HG03025 (cell line): ENCODE measurements around the gene APEH.
"Not testable (repeated sequence)": the region's sequence is repeated elsewhere in the genome, so short reads cannot be mapped to it uniquely, and the experiment has no call there.

Source experiments
- ATAC-seq: cut with Tn5 transposase; IDR thresholded peaks from one replicate; pipeline ENCODE4 v1.9.1; 2021; ENCODE audit warnings: mild to moderate bottlenecking, moderate library complexity; ENCODE audit not compliant: unreplicated experiment, low FRiP score

Gene APEH

GRCh38 chr3:49689046-49689907, 15.1 kb downstream of the APEH start, which contains the start of the genes MST1 and RNF123:
Gene MST1, minus strand, starts transcription at chr3:49689474. Its CDS starts 783 bp downstream, at chr3:49688691.
Gene RNF123, plus strand, starts transcription at chr3:49689557. Its CDS starts 1,609 bp downstream, at chr3:49691166.
- no peak for ATAC-seq

GRCh38 chr3:49689908-49690624, 15.9 kb downstream of the APEH start:
- not testable (repeated sequence) for ATAC-seq

DNA sequence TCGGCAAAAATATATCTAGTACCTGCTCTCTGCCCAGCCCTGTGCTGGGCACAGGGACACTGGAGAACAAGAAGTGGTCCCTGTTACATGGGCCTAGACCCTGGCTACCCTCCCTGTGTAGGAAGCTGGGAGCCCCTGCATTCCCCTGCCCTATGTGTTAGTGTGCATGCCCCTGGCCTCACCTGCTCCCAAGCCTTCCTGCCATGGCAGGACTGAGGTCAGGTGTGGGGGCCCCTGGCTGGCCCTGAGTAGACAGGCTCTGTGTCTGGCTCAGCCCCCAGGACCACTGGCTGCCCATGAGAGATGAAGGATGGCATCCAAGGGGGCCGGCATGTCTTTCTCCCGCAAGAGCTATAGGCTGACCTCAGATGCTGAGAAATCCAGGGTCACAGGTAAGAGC, 16.7 kb downstream of the APEH start:
- ATAC-seq = not testable (repeated sequence)

- not testable (repeated sequence) for ATAC-seq
Observed at GRCh38 chr3:49691481-49691880, 17.3 kb downstream of the APEH start.

DNA sequence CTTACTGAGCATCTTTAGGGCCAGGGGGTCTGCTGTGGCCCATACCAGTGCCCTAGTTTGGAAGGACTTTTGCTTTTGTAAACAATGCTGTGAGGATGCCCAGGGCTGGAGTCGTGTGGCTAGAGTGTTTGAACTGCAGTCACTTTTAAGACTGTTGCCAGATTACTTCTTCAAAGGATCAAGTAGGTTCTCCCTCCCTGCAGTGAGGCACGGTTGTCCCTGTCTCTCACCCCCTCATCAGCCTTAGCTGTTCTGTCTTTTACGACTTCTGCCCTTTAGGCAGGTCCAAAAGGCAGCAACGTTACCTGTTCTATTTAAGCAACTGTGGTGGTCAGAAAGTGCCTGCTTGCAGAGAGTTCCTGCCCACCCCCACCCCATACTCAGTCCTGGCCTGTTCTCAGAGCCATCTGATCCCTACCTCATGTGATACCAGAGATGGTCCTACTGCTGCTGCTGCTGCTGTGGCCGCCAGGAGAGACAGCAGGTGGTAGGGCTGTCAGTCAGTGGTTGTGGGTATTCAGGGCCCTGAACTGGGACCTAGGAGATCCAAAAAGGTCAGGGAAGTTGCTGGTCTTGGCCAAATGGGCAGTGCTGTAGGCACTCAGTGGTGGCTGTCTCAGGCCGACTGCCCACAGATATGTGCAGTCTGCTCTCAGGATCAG, 20.4 kb downstream of the APEH start:
- ATAC-seq = not testable (repeated sequence)

GRCh38 chr3:49695350-49696015, 21.3 kb downstream of the APEH start:
- not testable (repeated sequence) for ATAC-seq

GRCh38 chr3:49699281-49699979, 25.3 kb downstream of the APEH start:
- ATAC-seq = no peak

DNA sequence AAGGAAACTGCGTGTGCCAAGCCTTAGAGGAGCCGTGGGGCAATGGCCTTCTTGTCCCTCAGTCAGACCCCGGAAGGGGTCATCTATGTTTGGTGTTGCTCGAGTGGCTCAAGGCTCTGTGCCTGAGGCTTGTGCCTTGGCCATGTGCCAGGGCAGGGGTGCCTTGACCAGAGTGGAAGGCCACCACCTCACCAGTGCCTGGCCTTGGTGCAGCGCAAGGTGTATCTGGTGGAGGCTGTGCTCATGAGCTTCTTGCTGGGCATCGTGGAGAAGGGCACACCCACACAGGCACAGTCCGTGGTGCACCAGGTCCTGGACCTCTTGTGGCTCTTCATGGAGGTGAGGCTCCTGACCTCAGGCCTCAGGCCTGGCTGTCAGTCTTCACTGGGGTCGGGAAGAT, 25.9 kb downstream of the APEH start:
- no peak for ATAC-seq

GRCh38 chr3:49700453-49701128, 26.4 kb downstream of the APEH start:
- no peak for ATAC-seq

- no peak for ATAC-seq
Observed at GRCh38 chr3:49701388-49702077, 27.4 kb downstream of the APEH start.

DNA sequence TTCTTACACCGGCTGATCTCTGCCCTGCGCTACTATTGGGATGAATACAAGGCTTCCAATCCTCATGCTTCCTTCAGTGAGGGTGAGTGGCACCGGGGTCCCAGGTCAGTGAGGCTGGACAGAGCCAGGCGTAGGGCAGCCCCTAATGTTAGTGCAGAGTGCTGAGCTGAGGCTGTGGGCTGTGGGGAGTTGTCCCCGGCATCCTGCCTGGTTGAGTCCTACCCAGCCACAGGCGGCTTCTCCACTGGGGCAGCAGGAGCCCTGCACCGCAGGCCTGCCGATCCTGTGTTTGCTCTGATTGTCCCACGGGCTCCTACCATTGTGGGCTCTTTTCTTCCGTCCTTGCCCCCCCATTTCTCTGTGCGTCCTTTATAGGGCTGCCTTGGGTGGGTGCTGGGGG, 28.5 kb downstream of the APEH start:
- no peak for ATAC-seq

DNA sequence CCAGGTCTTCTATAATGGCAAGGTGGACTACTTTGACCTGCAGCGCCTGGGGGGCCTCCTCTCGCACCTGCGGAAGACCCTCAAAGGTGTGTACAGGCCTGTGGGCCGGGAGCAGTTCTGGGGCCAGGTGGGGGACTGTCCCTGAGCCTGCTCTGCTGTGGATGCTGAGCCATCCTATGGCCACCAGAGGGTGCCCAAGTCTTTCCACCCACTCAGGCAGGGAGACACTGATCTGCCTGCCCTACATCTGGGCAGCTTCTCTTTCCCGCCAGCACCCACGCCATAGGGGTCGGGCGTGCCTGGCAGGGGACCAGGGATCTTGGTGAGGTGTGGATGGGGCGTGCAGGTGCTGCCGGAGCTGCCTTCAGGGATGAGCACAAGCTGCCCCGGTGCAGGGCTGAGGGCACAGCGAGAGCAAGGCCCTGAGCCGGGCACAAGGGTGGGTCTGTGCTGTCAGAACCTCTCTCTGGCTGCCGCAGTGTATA, 29.3 kb downstream of the APEH start:
- no peak for ATAC-seq

DNA sequence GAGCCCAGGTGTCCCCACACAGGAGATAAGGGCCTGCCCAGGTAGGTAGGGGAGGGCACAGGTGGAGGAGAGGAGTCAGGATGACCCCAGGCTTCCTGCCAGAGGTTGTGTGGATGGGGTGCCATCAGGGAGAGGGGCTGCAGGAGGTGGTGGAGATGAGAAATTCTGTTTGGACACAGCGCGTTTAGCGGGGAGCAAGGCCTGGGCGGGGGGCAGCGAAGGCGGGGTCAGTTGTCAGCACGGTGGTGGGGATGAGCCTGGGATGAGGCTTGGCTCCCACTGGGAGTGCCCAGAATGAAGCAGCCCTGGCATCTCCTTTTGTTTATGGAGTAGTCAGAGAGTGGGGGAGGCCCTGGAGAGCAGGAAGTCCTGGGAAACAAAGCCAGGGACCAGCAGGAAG, 29.8 kb downstream of the APEH start:
- ATAC-seq = no peak

DNA sequence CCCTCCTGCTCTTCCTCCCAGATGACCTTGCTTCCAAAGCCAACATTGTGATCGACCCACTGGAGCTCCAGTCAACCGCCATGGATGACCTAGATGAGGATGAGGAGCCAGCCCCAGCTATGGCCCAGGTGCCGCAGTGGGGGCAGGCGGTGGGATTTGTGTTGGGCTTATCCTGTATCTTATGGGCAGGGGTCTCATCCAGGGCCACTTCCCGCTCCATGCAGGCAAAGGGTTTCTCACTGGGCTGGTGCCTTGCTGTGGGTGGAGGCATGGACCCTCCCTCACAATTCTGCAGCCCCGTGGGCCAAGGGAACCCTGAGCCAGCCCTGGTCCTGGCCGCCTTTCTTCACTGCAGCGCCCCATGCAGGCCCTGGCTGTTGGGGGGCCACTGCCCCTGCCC, 30.5 kb downstream of the APEH start:
- ATAC-seq = no peak

GRCh38 chr3:49705390-49705960, 31.3 kb downstream of the APEH start:
- no peak for ATAC-seq

DNA sequence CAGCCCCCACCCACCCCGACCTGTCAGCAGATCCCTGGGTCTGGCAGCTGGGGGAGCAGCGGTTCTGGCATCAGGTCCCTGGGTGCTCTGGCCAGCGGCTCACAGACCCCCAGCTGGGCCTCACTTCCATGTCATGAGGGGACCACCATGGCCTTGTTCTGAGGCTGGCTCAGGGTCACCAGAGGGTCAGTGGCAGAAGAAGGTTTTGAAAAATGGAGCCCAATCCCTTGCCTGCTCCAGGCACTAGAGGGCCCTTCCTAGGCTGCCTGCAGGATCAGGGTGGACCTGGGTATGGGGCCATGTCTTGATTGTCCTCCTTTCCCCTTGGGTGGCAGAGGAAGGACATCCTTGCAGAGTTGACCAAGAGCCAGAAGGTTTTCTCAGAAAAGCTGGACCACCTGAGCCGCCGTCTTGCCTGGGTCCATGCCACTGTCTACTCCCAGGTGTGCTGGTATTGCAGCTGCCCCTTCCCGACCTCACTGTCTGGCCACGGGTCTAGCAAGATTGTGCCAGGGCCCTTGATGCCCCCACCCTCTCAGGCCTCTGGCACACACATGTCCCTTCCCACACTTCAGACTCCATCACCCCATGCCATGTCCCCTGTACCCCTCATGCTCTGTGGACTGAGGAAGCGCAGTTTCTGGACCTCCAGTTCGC, 32.4 kb downstream of the APEH start:
- no peak for ATAC-seq

GRCh38 chr3:49707113-49707480, 32.9 kb downstream of the APEH start:
- no peak for ATAC-seq

DNA sequence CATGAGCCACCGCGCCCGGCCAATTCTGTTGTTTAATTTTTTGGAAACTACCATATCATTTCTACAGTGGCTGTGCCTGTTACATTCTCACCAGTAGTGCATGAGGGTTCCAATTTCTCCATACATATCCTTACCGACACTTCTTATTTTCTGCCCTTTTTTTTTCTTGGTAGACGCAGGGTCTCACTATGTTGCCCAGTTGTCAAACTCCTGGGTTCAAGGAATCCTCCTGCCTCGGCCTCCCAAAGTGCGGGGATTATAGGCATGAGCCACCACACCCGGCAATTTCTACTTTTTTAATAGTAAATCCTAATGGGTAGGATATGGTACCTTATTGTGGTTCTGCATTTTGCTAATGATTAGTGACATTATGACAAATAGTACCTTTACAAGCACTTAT, 35.7 kb downstream of the APEH start:
- no peak for ATAC-seq
